IPS-11a (cell line): ENCODE measurements around the gene CYP46A1.
A peak's percentile ranks its signal among the peaks of the same experiment; 100 is the strongest.
"Not testable (repeated sequence)": the region's sequence is repeated elsewhere in the genome, so short reads cannot be mapped to it uniquely, and the experiment has no call there.

ENCODE experiments used
- H3K4me3 ChIP-seq: one replicate; pipeline ENCODE4 v1.5.1; 2013; ENCODE audit warnings: low read depth, low read length, control low read depth

CYP46A1 gene

DNA sequence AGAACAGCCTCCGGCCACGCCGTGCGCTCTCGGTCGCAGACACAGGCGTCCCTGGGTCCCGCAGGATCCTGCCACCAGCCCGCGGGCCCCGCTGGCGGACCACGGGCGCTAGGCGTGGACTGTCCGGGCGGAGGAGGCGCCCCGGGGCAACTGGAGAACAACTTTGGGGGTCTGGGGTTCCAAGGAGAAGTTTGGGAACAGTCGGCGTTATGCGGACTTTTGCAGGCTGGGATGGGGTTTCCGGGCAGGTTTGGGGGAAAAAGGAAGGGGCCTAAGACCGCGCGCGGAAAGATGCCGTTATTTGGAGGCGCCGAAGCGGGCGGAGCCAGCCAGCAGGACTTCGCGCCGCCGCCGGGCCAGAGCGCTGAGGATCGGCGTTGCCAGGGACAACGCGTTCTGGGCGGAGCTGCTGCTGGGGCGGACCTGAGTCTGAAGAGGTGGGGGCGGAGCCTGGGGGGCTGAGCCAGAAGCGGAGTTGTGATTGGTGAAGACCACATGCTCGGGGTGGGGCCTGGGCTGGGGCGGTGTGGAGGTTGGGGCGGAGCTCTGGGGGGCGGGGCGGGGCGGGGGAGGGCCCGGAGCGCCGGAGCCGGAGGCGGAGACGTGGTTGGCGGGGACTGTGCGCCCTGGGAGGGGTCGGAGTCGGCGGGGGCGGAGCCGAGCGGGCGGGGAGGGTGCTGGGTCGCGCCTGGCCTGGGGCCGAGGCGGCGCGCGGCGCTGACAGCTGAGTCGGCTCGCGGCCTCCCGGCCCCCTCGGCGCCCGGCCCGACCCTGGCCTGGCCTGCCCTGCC, at the start of gene CYP46A1:
TSS of gene CYP46A1 (plus strand) at position 680 of the 791 bp plus-strand sequence. CDS start 120 bp downstream, outside the sequence.
- H3K4me3 ChIP-seq: peak within 1 kb of the TSS; percentile 75

DNA sequence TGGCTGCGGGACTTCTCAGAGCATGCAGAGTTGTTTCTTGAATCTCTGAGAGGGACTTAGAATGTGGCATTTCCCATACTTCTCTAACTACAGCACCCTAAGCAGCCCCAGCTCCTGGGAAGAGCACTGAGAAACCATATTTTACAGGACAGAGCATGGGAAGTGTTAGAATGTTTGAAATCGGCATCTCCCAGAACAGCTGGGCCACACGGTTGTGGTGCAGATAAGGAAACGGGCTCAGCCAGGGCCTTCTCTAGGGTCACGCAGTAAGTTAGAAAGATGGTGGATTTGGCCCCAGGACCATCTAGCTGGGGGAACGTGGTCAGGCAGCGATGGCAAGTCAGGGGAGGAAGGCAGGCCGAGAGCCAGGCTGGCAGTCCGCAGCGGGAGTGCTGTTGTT, 49.7 kb upstream of the CYP46A1 start:
- H3K4me3 ChIP-seq: no peak overlapping the region

DNA sequence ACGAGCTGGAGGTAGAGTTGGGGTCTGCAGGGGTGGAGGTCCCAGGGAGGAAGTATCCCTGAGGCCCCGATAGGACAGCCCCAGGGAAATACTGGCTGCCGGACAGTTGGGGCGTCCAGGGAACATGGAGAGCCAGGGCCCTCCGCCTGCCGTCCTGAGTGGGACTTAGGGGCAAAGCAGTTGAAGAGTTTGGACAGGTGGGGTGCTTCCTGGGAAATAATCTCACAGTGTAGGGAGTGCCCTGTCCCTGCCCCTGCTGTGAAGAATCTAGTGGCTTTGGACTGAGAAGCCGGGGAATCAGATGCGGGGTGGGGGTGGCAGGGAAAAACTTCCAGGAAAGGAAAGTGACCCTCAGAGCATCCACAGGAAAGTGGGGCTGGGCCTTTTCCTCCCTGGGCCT, 49.0 kb upstream of the CYP46A1 start:
- H3K4me3 ChIP-seq: no peak overlapping the region

DNA sequence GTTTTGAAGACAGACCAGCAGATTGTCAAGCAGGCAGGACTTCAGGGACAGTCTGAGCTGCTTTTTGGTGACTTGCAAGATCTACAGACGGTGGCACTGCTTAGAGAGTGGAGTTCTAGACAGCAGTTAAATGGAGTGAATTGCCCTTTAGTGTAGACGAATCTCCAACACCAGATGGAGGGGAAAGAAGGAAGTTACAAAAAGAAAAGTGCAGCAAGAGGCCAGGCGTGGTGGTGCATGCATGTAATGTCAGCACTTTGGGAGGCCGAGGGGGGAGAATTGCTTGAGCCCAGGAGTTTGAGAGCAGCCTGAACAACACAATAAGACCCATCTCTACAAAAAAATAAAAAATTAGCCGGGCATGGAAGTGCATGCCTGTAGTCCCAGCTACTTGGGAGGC, 47.6 kb upstream of the CYP46A1 start:
- no peak overlapping the region for H3K4me3 ChIP-seq

DNA sequence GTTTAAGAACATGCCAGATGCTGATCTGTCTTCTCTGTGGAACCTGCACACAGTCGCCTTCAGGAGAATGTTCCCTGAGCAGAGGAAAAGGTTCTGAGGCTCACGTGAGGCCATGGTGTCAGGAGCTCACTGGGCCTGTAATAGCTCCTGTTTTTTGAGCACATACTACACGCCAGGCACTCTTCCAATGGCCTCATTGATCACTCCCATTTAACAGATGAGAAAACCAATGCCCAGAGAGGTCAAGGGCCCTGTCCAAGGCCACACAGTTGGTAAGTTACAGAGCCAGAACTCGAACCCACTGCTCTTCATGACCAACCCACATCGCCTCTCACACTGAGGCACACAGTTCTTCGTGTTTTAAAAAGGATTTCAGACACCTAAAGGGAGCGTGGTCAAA, 46.5 kb upstream of the CYP46A1 start:
- no peak overlapping the region for H3K4me3 ChIP-seq

DNA sequence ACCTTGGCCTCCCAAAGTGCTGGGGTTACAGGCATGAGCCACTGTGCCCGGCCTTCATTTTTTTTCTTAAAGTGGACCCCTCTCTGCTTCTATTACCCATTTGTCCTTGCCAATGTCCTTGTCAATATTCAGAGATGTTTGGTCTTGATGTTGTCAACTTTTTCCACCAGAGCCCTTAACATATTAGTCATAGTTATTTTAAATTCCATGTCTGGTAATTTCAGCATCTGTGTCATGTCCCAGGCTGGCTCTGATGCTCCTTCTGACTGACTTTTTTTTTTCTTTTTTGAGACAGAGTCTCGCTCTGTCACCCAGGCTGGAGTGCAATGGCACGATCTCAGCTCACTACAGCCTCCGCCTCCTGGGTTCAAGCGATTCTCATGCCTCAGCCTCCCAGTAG, 41.3 kb upstream of the CYP46A1 start:
- not testable (repeated sequence) for H3K4me3 ChIP-seq

DNA sequence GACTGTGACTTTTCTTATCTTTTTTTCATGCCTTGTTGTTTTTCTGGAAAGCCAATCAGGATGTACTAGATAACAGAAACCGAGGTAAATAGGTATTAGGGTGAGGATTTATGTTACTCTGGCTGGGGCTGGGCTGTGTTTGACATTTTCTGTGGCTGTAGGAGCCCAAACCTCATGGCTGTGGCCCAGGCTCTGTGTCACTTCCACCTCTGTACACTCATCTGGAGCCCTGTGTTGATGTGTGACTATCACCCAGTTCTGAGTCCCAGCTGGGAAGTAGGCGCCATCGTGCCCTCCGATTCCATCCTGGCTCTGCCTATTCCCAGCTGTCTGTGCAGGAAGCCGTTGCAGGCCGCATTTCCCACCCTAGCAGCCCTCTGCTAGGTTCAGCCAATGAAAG, 40.8 kb upstream of the CYP46A1 start:
- no peak overlapping the region for H3K4me3 ChIP-seq

DNA sequence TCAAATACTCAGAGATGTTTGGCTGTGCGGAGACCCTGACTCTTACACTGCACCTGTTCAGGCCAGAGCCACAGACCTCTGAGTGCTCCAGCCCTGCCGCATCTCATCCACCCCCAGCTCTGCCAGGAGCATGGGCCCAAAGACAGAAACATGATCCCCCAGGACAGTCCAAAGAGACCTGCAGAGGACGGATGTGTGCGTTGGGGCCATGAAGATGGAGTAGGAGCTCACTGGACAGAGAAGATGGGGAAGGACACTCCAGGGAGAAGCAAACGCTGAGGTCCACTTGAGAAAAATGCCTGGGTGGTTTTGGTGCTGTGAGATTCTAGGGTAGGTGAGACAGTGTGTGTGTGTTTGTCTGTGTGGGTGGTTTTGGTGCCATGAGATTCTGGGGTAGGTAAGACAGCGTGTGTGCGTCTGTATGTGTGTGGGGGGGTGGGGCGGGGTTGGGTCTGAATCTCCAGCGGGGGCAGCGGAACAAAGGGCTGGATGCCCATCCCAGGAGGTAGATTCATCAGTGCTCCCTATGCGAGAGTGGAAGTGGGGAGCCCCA, 40.0 kb upstream of the CYP46A1 start:
- no peak overlapping the region for H3K4me3 ChIP-seq

DNA sequence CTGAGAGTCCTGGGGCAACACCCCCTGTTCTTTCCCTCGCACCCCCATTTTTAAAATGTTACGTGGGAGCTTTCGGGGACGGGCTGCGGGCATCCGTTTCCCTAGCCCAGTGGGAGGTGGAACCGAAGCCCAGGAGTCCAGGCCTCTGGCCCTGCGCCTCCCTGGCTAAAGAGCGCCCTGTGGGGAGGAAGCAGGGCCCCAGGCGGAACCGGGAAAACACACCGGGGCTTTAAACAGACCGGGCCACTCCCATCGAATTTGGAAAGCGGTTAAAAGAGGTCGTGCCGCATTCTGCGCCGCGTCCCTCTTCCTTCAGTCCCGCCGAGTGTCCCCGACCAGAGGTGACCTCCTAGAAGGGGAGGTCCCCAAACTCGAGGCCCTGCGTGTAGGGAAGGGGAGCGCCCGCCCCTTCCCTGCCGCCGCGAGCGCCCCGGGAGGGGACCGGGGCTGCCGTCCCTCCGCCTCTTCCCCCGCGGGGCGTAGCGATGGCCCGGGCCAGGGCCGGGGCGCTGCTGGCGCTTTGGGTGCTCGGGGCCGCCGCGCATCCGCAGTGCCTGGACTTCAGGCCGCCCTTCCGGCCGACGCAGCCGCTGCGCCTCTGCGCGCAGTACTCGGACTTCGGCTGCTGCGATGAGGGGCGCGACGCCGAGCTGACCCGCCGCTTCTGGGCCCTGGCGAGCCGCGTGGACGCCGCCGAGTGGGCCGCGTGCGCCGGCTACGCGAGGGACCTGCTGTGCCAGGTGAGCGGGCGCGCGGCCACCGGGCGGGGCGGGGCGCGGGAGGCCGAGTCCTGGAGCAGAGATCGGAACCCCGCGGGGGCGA, 39.2 kb upstream of the CYP46A1 start, which contains the start of gene HHIPL1:
TSS of gene HHIPL1 (plus strand) at position 407 of the 822 bp plus-strand sequence. CDS start at position 486, 79 bp downstream.
- H3K4me3 ChIP-seq: peak within 1 kb of the TSS; percentile 33

DNA sequence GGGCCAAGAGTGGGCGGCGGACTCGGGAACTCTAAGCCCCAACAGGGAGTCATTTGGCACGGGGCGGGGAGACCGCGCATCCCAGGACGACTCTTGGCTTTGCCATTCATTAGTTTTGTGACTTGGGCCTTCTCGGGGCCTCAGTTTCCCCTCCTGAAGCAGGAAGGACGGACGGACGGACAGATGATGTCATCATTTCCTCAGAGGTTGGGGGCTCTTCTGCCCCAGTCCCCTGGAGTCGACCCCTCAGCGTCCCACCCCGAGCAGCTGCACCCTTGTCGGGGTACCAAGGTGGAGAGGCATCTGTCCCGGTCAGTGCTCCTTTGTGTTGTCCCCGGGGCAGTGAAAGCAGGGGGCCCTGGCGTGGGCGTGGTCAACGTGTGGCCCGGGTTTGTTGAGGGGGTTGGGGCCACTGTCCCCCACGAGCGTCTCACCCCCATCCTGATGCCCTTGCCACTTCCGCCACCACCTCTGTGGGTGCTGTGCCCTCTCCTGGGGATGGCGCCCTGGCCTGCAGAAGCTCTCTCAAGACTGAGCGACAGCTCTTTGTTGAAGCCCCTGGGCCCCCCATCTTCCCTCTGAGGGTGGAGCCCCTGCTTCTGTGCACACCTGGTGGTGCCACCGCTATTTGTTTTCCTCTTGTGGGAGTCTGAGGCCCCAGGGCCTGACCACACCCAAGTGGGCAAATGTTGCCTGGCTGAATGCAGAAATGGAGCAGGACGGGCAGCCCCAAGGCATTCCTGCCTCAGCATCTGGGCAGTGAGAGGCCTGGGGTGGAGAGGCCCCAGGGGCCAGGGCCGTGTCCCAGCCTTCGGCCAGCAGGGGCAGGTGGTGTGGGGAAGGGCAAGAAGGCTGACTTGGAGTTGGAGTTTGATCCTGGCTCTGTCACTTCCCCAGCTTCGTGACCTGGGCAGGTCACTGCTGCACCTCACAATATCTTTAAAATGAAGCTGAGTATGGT, 38.3 kb upstream of the CYP46A1 start:
- peak overlapping the region; percentile 33 for H3K4me3 ChIP-seq

DNA sequence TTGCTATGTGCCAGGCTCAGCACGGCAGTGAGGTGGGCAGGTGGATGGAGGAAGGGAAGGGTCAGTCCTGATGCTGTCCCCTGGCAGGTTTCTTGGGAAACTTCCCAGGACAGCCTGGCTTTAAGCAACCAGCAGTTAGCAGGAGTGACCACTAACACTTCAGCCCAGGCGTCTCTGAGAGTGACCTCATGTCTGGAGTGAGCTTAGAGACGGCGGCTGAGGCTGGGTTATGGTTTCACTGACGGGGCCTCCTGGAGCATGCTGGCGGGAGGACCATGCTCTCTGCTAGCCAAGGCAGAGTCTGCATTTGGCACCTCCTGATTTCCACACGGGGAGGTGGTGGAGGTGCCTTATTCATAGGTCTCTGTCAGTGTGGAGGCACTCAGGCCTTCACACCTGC, 36.7 kb upstream of the CYP46A1 start:
- no peak overlapping the region for H3K4me3 ChIP-seq

DNA sequence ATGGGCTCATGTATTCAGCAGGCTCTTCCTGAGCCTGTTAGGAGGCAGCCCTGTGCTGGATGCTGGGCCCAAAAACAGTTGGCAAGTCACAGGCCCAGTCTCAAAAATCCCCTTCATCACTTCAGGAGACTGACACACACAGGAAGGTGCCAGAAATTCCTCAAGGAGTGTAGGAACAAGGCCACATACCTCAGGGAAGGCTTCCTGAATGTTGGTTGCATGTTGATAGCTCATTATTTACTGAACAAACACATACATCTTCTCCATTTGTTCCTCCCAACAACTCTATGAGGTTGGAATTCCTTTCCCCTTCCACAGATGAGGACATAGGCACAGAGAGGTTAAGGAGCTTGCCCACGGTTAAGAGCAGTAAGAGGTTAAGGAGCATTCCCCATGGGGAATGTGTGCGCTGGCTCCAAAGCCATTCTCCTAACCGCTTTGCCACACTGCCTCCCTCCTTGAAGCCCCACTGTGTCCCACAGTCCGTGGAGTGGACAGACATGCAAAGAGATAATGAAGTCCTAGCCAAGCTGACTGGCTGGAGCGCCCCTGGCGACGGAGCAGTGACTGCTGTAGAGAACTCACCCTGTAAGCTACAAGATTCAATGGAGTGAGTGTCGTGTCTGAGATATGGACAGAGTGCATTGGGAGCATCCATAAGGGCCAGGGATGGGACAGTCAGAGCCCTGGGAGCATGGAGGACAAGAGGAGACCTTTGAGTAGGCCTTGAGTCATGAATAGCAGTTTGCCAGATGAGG, 35.9 kb upstream of the CYP46A1 start:
- no peak overlapping the region for H3K4me3 ChIP-seq

DNA sequence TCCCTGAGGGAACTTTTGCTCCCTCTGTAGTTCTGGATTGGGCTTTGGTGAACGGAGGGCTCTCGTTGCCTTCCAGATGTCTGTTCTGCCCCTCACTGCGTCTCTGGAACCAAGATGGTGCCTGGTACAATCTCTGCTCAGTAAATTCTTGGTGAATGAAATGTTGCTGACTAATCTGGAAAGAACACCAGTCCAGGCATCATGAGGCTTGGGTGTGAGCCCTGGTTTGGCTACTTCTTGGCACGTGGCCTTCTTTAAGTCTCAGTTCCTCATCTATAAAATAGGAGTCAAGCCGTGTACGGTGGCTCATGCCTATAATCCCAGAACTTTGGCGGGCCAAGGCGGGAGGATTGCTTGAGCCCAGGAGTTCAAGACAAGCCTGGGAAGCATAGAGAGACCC, 34.9 kb upstream of the CYP46A1 start:
- H3K4me3 ChIP-seq: no peak overlapping the region

DNA sequence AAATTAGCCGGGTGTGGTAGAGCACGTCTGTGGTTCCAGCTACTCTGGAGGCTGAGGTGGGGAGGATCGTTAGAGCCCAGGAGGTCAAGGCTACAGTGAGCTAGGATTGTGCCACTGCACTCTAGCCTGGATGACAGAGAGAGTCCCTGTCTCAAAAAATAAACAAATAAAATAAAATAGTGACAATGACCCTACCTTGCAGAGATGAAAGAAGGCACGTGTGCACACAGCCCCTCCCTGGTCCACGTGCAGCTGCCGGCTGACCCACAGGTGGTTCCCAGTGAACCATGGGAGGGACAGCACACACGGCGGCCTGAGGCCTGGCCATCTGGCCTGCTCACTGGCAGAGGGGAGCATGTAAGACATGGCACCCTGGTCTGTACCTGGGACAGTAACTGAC, 34.5 kb upstream of the CYP46A1 start:
- H3K4me3 ChIP-seq: no peak overlapping the region

DNA sequence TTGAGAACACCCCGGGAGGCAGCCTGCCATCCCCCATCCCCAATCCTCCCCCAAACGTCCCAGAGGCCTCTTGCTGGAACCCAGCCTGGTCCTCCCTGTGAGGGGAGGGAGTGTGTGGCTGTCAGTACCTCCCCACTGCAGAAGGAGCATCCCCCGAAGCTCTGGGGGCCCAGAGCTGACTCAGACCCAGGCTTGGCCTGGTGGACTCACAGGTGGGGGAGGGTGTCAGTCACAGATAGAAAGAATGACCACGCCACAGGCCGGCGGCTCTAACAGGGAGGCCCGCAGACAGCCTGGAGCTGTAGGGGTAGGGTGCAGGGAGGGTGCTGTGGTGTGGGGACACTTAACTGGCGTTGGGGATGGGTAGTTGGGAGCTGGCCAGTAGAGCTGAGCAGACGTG, 33.9 kb upstream of the CYP46A1 start:
- H3K4me3 ChIP-seq: no peak overlapping the region

DNA sequence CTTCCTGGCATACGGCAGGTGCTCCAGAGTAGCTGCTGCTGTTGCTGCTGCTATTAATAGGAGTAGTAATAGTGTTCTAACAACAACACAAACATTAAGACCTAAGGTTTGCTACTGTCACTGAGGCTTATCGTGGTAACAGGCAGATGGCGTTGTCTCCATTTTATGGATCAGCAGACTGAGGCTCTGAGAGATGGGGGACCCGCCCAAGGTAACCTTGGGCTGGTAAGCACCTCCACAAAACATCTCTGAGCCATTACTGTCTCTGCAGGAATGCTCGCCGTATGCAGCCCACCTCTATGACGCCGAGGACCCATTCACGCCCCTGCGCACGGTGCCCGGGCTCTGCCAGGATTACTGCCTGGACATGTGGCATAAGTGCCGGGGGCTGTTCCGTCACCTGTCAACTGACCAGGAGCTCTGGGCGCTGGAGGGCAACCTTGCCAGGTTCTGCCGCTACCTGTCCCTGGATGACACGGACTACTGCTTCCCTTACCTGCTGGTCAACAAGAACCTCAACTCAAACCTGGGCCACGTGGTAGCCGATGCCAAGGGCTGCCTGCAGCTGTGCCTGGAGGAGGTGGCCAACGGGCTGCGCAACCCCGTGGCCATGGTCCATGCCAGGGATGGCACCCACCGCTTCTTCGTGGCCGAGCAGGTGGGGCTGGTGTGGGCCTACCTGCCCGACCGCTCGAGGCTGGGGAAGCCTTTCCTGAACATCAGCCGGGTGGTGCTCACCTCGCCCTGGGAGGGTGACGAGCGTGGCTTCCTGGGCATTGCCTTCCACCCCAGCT, 31.9 kb upstream of the CYP46A1 start:
- no peak overlapping the region for H3K4me3 ChIP-seq

DNA sequence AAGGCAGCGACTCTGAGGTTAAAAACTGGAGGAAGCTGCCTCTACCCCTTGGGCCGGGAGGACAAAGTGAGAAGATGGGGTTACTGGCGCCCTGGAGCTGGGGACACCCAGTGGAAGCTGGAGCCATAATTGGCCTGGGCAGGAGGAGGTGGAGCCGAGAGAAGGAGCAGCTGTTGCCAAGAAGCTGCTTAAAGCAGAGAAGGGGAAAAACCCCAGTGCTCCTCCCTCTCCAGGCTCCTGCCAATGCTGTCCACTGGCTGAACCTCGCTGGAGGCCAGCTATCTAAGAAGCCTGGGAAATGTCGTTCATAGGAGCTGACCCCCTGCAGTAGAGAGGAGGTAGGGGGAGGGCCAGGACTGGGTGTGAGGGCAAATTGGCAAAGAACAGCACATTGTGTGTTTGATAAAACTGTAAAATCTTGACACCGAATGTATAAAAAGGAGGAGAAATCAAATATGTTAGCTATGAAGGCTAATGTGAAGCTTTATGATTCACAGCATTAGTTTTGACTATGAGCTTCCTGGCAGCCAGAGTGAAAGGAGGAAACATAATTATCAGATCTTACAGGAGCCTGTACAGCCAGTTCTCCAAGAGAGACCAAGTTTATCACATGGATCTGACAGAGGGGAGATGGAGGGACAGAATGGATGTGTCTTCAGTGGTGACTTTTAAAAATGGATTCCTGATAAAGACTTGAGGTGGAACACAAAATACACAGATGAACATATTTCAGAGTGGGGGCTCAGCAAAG, 29.7 kb upstream of the CYP46A1 start:
- H3K4me3 ChIP-seq: no peak overlapping the region

DNA sequence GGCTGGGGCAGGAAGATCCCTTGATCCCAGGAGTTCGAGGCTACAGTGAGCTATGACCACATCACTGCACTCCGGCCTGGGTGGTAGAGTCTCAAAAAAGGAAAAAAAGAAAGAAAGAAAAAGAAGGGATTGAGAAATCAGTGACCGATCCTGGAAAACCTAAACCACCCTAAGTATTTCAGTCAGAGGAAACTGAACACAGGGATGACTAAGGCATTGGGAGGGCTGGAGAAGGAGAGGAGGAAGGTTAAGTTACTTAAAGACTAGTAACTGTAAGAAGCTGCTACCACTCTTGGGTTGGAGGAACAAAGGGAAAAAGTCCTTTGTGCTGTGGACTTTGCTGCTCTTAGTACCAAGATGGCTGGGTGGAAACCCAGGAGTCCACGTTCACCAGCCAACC, 28.6 kb upstream of the CYP46A1 start:
- H3K4me3 ChIP-seq: no peak overlapping the region
